ENCODE data around the gene MAEA.

Gene MAEA

DNA sequence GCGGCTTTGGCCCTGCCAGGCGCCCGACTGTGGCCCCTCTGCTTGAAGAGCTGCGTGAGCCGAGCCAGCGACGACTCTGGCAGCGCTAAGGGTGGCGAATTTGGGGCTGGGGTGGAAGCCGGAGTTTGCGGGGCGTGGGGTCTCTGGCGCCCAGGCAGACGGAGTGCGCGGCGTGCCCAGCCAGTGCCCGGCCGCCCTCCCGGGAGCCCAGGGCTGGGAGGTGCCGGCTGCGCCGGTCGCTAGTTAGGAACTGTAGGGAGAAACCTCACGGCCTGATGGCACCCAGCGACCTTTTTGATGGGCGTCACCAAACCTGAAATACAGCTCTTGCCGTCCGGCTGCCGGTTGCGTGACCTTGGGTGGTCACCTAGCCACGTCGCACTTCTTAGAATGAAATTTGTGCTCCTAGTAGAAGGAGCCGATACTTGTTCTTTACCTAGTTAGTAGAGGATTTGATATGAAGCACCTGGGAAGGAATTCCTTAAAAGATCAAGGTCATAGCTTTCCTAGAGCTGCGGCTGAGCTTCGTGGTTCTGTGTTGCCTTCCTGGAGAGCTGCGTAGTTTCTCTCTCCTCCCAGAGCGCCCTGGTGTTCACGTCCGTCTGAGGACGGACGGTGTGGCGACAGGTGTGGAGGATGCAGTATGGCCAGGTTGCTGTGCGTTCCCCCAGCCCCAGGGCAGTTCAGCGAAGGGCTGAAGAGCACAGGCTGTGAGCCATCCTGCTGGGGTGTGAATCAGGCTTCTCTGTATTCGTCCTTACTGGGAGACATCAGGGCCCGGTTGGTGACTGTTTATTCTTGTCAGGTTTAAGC lies 680 bp downstream of the MAEA start:
- no peak for TF ChIP-seq CTCF (IDR thresholded peaks at IDR 0.05)

DNA sequence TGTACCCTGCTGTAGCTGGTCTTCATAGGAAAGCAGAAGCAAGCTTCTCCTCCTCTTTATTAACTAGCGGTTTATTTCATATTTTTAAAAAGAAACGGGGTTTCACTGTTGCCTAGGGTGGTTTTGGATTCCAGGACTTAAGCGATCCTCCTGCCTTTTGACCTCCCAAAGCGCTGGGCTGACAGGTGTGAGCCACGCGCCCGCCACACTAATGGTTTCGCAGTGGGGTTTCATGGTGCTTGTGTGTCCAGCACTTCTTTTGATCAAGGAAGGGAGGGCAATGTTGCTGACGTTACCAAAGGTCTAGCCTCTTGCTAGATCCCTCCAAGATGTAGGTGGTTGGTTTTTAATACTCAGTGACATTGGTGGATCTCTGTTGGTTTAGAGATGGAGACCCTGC lies 1.4 kb downstream of the MAEA start:
- no peak for TF ChIP-seq CTCF (IDR thresholded peaks at IDR 0.05)

GRCh38 chr4:1291996-1292702 lies 2.5 kb downstream of the MAEA start:
- no peak for TF ChIP-seq CTCF (IDR thresholded peaks at IDR 0.05)

DNA sequence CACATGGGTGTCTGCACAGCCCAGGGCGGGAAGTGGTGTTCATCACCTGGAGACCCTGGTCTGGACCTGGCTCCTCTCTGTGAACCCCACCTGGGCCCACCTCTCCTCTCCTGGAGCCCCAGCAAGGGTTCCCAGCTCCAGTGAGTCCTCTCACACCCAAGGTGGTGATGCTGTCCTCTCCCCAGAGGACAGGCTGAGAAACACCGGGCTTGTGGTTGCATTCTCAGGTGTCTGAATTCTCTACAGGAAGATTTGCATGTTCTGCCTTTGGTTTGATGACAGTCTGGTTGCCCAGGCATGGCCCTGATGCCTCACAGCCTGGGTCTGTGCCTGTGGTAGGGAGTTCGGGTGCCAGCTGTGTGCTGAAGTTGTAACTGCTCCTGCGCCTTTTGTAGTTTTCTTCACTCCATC lies 3.8 kb downstream of the MAEA start:
- no peak for TF ChIP-seq CTCF (IDR thresholded peaks at IDR 0.05)

DNA sequence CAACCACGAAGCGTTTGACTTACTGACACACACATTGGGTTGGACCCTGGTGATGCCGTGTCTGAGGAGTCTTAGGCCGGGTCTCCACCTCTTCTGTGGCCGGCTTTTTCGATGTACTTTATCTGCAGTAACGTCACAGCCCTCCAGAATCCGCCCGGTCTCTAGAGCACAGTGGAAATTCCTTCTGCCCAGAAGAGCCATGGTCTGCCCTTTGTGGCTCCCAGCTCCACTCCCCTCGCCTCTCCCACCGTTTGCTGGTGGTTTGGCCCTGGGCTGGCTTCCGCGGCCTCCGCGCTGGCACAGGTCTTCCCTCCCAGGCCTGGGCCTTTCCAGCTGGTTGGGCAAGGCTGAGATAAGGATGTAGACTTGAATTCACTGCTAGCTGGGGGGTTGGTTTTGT lies 4.3 kb downstream of the MAEA start:
- no peak for TF ChIP-seq CTCF (IDR thresholded peaks at IDR 0.05)

DNA sequence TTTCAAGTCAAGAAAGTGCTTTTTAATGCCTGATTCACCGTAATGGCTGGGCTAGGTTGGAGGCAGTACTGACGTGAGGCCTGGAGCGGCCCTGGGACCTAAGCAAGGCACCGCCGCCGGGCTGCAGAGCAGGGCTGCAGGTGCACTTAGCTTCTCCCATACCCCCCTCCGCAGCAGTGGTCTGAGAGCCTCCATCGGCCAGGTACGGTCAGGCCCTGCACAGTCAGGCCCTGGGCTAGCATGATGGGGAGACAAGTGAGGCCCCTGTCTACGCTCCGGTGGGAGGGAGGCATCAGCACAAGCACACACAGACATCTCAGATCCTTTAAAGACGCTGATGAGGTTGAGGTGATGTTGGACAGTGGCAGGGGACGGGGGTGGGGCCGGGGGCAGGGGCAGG lies 4.7 kb downstream of the MAEA start:
- no peak for TF ChIP-seq CTCF (IDR thresholded peaks at IDR 0.05)

- TF ChIP-seq CTCF (IDR thresholded peaks at IDR 0.05), result no peak
Measured at GRCh38 chr4:1294891-1295290, 5.2 kb downstream of the MAEA start.
